Measurements from ENCODE around the gene S100B.

DNA sequence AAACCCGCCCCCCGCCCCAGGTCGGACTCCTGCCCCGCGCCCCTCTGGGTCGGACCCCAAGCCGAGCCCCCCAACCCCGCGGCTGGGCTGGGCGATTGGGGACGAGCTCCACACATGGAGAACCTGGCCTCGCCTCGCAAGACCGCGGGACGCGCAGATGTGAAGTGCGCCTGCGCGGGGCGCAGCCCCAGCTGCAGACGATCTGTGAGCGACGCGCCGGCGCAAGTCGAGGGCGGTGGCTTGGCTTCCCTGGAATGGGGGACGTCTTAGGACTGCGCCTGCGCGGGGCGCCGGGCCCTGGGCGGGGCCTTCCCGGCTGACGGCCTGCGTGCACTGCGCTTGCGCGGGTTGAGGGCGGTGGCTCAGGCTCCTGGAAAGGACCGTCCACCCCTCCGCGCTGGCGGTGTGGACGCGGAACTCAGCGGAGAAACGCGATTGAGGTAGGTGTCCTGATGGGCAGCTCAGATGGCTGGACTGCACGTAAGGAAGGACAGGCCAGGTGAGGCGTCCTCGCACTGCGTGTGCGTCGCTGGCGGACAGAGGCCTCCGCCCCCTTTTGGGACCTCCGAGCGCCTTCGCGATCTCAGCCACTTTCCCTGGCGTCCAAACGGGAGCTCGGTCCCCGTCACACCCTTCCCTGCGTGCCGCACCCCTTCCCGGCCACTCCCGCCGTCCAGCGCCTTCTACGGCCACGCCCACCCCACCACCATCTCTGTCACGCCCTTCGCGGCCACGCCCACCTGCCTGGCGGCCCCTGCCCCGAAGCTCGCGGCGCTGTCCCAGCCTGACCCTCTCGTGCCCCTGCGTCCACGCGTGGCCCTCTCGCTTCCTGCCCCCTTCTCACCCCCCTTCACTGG, 30.7 kb upstream of the S100B start, which contains the start of gene PRMT2:
- TF ChIP-seq GATA2 (IDR thresholded peaks at IDR 0.05; ENCODE audit: low read depth, low read length) (no peak), GATA3 (IDR thresholded peaks at IDR 0.05; ENCODE audit: low read depth, low read length) (no peak)
